Colon (tissue), 2 donors: Measurements from ENCODE around the gene SLC25A19.
"Not testable (repeated sequence)": the region's sequence is repeated elsewhere in the genome, so short reads cannot be mapped to it uniquely, and the experiment has no call there.

Experiments used
- FAIRE-seq: peaks from 2 replicates; lab custom pipeline; 2012; peaks lifted over from hg19 to GRCh38; lab: Jason Lieb, UNC
- donor health status: control.
- donor health status: control.

SLC25A19 gene

DNA sequence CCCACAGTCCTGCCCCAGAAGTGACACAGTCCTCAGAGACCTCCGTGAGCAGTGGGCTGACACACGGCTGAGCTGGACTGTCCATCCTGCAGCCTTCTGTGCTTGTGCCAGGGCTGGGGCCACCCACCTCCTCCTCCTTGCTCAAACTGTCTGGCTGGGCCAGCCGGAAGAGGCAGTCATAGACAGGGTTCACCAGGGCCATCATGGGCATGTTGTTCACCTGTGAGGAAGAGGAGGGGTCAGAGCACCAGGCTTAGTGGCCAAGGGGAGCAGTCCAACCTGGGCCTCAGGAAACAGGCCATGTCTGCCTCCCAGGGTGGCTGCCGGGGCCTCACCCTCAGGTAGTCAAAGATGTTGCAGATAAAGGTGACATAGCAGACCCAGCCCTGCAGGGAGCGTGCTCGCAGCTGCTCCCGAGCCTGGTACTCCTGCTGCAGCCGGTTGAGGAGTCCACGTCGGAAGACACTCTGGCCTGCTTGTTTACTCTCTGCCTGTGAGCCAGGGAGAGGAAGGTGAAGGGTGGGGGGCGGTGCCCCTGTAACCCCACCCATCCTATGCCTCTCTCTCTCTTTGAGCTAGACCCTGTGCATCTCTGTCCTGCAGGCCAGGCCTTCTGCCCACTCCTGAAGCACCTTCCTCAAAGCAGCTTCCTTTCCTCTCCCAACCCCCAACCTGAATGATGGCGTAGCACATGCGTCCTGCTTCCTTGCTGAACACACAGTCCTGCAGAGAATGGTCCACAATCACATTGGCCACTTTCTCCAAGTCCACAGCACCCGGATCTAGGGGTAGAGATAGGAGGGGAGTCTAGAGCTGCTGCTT is 21.6 kb downstream of the SLC25A19 start:
- no peak for FAIRE-seq

GRCh38 chr17:75267153-75267410 is 22.2 kb downstream of the SLC25A19 start:
- FAIRE-seq, result no peak

- FAIRE-seq, result no peak
Measured at GRCh38 chr17:75266316-75267152, 22.7 kb downstream of the SLC25A19 start.

DNA sequence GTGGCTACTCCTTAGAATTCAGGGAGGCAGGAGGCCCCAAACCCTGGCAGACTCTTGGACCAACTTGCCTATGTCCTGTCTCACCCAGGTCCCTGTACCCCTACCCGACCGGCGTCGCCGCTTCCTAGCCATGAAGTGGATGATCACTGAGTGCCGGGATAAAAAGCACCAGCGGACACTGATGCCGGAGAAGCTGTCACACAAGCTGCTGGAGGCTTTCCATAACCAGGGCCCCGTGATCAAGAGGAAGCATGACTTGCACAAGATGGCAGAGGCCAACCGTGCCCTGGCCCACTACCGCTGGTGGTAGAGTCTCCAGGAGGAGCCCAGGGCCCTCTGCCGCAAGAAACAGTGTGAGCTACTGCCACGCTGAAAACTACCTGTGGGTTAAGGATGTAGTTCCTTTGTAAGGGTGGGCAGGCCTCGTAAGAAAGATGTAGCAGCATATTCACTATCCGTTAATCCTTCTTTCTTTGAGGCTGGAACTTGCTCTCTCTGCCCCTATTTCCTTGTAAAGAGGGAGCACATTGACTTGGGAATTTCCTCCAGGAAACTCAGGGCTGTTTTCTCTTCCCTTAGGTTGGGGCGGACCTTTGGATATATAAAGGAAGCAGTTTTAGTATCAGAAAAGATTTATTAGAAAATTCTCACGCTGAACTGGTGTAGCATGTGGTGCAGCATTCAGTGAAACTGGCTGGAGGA is 23.5 kb downstream of the SLC25A19 start:
- no peak for FAIRE-seq

DNA sequence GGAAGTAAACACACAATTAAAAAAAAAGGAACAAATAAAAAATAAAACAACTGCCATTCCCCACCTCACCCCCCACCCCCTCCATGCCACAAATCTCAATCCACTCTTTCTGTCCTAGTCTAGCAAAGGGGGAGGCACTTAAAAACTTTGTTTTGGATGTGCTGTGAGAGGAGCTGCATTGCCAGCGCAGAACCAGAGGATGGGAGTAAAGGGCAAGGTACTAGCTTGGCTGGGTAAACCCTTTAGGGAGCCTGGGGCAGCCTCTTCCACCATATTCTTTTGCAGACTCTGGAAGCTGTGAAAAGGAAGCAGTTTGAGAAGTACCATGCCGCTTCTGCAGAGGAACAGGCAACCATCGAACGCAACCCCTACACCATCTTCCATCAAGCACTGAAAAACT is 26.2 kb downstream of the SLC25A19 start:
- no peak for FAIRE-seq

GRCh38 chr17:75262112-75262606 is 27.1 kb downstream of the SLC25A19 start:
- FAIRE-seq, result no peak

DNA sequence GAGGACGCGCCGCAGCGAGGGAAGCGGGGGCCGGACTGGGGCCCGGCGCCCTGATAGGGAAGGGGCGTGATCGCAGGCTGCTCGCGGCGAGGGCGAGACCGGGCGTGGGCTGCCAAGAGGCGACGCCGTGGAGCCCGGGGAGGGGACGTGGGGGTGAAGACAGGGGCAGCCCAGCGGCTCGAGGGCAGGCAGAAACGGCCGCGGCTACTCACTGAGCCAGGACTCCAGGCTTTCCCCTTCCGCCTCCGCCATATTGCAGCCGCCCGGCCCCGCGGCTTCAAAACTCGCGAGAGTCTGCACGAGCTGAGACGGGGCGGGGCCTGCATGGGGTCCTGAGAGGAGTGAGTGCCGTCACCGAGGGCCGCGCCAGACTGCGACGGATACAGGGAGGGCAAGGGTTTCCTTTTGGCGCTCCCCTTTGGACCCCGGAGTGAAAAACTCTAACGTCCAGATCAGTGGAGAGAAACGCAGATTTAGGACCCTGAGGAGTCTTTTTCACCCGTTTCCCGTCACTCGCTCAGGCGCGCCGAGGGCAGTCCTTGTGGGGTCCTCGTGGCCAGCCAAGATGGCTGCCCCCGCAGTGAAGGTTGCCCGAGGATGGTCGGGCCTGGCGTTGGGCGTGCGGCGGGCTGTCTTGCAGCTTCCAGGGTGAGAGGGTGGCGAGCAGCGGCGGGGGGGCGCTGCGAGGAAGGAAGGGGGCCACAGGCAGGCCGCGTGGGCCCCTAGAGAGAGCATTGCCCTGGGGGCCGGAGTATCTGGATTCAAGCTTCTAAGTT is 27.7 kb downstream of the SLC25A19 start, which contains the start of the genes GGA3 and MRPS7:
Gene GGA3, minus strand, starts transcription at position 271 of the 776 bp plus-strand sequence. Its CDS starts 19 bp downstream, at position 252.
Gene MRPS7, plus strand, starts transcription at position 544 of the 776 bp plus-strand sequence. Its CDS starts 22 bp downstream, at position 566.
- FAIRE-seq, result no peak

- no peak for FAIRE-seq
Measured at GRCh38 chr17:75260641-75261335, 28.4 kb downstream of the SLC25A19 start.

GRCh38 chr17:75257228-75257627 is 32.0 kb downstream of the SLC25A19 start:
- not testable (repeated sequence) for FAIRE-seq

DNA sequence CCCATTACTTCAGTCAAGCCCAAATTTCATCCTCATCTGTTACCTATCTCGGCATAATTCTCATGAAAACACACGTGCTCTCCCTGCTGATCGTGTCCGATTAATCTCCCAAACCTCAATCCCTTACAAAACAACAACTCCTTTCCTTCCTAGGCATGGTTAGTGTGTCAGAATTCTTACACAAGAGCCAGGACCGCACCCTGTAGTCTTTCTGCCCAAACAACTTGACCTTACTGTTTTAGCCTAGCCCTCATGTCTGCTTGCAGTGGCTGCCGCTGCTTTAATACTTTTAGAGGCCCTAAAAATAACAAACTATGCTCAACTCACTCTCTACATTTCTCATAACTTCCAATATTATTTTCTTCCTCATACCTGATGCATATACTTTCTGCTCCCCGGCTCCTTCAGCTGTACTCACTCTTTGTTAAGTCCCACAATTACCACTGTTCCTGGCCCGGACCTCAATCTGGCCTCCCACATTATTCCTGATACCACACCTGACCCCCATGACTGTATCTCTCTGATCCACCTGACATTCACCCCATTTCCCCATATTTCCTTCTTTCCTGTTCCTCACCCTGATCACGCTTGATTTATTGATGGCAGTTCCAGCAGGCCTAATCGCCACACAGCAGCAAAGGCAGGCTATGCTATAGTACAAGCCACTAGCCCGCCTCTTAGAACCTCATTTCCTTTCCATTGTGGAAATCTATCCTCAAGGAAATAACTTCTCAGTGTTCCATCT is 33.1 kb downstream of the SLC25A19 start:
- FAIRE-seq, result not testable (repeated sequence)

- FAIRE-seq, result no peak
Measured at GRCh38 chr17:75252039-75252816, 37.0 kb downstream of the SLC25A19 start.

DNA sequence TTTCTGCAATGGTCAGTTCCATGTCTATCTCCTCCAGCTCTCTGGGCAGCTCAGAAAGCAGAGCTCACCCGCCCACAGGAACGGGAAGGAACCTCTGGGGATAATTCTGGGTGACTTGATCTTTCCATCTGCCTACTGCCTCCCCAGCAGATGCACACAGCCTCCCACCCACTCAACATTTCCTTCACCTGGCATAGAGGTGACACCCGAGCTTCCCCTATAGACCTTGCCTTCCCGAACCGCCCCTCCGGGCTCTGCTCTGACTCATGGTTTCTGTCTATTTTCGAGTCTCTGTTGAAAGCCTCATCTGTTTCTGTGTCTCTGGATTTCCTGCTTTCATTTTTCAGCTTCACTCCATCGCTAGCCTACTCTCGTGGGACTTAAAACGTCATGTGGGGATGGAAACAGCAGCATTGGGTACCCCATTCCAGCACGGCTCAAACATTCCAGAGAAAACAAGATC is 39.2 kb downstream of the SLC25A19 start:
- FAIRE-seq, result no peak

GRCh38 chr17:75249564-75249963 is 39.7 kb downstream of the SLC25A19 start:
- FAIRE-seq, result no peak

- FAIRE-seq, result no peak
Measured at GRCh38 chr17:75246404-75246803, 42.8 kb downstream of the SLC25A19 start.

DNA sequence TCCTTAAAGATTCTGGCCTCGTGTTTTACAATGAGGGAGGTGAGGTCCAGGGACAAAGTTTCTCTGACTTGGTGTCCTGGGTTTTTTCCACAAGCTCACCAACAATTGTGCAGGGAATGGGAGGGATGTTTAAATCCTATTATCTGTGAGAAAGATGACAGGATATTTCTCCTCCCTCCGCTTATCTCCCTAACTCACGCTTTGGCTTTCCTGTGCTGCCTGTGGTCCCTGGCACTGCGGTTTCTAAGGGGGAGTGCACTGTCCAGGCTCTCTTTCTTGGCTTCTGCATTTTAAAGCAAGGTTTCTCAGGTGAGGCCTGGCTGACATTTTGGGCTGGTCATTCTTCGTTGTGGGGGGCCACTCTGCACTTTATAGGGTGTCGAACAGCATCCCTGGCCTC is 44.2 kb downstream of the SLC25A19 start:
- no peak for FAIRE-seq

DNA sequence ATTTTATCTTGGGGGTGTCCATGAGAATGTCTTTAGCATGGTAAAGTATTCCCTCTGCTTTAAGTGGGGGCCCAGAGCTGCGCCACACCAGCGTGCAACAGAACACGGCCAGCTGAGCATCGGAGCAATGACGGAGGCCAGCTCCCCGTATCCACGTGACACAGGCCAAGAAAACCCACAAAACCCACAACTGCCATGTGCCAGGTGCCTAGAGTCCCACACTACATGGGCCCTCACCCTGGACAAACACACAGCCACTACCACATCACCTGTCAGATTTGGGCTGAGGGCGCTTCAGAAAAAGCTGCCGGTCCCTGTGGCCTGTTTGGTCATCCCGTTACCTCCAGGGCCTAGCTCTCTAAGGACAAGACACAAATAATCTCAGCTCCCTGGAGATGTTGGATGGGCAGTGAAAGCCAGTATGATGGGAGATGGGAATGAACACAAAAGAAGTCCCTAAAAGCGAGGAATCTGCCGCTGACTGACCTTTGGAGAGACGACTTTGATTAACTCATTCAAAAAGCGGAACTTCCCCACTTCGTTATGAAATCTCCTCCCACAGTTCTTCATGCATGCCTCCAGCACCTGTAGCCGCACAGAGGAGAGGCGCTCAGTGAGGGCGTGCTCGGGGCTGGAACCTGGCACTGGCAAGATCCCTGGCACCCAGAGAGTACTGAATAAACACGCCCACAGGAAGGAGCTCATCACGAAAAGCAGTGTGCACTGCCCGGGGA is 44.9 kb downstream of the SLC25A19 start:
- no peak for FAIRE-seq

DNA sequence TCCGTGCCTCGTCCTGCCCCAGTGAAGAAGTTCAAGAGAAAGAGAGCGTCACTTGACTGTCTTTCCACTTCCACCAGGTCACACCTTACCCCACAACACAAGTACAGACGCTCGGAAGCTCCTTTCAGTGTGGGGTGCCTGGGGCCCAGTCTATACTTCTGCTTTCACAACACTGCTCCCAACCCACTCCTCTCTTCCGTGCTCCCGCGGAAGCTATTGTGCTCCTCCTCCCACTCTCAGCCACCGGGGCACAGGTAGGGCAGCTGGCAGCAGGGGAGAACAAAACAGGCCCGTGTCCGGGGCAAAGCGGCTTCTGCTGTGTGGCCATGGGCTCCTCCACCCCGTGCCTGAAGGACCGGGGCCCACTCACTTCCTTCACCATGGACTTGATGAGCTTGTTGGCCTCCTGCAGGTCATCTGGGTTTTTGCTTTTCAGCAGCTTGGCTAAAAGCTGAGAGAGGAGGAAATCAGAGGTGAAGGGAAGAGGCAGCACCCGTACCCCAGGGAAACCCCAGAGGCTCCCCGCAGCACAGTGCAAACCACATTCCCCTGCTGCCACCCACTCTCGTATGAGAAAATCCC is 46.7 kb downstream of the SLC25A19 start:
- no peak for FAIRE-seq

DNA sequence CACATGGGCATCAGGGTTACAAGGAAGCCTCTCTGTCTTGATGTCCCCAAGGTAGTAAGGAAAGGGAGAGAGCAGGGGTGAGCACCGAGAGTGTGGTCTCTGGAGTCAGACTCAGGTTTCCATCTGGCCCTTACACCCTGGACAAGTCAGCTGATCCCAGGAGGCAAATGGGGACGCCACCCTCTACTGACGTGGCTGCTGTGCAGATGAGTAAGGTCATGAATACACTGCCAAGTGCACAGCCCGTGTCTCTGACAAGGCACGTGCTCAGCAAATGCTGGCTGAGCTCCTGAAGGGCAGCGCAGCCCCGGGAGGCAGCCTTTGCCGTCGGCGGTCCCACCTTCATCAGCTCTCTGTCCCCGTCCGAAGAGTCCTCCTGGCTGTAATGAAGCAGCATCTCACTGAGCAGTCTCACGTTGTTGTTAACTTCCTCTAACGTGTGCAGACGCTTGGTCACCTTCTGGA is 47.2 kb downstream of the SLC25A19 start:
- FAIRE-seq, result no peak
